ENCODE measurements around the gene NOC4L. TPM values are rescaled to one million over a fixed set of nuclear protein-coding genes. Genes with fewer than 3 reads are reported as not detected.
"Not testable (repeated sequence)": the region's sequence is repeated elsewhere in the genome, so short reads cannot be mapped to it uniquely, and the experiment has no call there.

Gene NOC4L
- total and polyA plus RNA-seq, 7 donors, result 7.9 to 36.7 (median 25.7) TPM

GRCh38 chr12:132131952-132132351, 12.3 kb upstream of the NOC4L start:
- intact Hi-C loops (cut with DNase I), result no loop called here
- Histone ChIP-seq H3K27me3 (ENCODE audit: insufficient read depth in 3 of 3, low read length in 2 of 3) (no peaks in the 10 kb centered on the region), H3K36me3 (ENCODE audit: insufficient read depth in 1 of 2, low read depth in 1 of 2) (peaks cover 0 to 19% of the 10 kb centered on the region in 2 donors), H3K27ac (no peak overlapping the region), H3K4me3 (no peak overlapping the region), H3K4me1 (no peaks in the 10 kb centered on the region), H3K9me3 (peaks cover 12% of the 10 kb centered on the region)
- DNase-seq, result peak in 1 of 2 donors; percentile 21
- WGBS, 3 donors, result 88 to 90% (median 88%) methylated on average over 14 of the region's 14 CpGs
- no peak for ATAC-seq
- TF ChIP-seq, protein P1, sequence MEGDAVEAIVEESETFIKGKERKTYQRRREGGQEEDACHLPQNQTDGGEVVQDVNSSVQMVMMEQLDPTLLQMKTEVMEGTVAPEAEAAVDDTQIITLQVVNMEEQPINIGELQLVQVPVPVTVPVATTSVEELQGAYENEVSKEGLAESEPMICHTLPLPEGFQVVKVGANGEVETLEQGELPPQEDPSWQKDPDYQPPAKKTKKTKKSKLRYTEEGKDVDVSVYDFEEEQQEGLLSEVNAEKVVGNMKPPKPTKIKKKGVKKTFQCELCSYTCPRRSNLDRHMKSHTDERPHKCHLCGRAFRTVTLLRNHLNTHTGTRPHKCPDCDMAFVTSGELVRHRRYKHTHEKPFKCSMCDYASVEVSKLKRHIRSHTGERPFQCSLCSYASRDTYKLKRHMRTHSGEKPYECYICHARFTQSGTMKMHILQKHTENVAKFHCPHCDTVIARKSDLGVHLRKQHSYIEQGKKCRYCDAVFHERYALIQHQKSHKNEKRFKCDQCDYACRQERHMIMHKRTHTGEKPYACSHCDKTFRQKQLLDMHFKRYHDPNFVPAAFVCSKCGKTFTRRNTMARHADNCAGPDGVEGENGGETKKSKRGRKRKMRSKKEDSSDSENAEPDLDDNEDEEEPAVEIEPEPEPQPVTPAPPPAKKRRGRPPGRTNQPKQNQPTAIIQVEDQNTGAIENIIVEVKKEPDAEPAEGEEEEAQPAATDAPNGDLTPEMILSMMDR (IDR thresholded peaks at IDR 0.05), result no peak

DNA sequence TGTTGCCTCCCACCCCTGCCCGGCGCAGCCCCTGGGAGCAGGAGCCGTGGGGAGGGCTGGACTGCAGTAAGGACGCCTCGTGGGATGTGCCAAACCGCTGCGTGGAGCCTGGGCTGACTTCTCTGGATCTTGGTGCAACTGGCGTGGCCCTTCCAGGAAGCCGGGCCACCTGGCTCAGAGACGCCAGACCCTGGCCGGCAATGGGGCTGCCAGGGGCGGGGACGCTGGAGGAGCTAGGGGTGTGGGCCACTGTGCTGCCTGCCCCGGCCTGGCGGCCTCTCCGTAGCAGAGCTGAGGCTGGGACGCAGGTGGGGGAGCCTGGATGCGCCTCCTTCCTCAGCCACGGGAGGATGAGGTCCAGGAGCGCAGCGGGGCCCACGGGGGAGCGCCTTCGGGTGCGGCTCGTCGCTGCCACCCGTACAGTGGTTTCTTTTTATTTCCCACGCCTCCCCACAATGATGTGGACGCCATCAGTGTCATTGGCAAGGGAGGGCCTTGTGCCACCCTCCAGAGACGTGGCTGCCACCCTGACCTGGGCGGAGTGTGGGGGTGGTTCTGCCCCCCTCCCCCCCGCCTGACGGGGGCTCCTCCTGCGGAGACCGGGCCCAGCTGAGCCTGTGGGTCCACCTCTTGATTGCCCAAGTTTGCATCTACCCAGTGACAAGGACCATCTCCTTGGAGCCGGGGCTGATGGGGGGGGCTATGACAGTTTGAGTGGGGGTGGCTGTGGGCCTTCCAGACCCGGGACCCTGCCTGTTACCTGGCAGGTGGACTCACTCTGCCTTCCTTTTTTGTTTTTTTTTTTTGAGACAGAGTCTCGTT, 11.4 kb upstream of the NOC4L start:
- DNase-seq (peak in 1 of 2 donors; percentile 45), ATAC-seq (peak in 1 of 4 donors; percentile 22)
- Histone ChIP-seq H3K9me3 (peaks cover 9% of the 10 kb centered on the region), H3K27me3 (ENCODE audit: insufficient read depth in 3 of 3, low read length in 2 of 3) (no peaks in the 10 kb centered on the region), H3K4me3 (no peak overlapping the region), H3K36me3 (ENCODE audit: insufficient read depth in 1 of 2, low read depth in 1 of 2) (peaks cover 0 to 14% of the 10 kb centered on the region in 2 donors), H3K27ac (no peak overlapping the region), H3K4me1 (no peaks in the 10 kb centered on the region)
- 80 to 90% (median 86%) methylated on average over 26 to 39 of the region's 39 CpGs for WGBS, 3 donors
- TF ChIP-seq, protein P1 (IDR thresholded peaks at IDR 0.05), result no peak
- intact Hi-C loops (cut with DNase I), result no loop called here

DNA sequence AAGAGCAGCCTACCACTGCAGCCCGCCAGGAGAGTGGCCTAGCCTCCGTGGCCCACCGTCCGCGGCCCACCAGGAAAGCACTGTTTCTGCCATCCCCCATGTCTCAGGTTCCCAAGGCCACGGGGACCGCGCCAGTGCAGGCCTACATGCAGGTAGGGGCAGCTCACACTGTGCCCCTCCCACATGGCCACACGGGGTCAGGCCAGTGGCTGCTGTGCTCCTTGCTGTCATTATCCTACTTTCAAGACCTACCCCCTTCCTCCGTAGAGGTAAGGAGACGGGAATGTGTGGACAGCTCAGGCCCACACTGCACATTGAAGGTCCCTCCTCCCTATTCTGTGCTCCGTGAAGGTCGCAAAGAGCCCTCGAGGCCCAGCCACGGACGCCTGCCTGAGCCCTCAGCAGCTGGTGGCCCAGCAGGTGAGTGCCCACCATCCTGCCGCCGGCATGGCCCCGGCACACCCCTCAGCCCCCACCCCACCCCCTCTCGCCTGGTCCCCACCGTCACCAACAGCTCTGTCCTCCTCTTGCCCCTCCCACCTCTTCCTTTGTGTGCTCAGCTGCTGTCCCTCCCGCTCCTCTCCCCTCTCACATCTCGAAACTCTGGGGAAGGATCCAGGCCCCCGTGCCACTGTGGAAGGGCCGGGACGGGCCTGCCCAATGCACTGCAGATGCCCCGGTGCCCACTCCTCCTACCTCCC, 10.2 kb upstream of the NOC4L start:
- intact Hi-C loops (cut with DNase I), result no loop called here
- ATAC-seq (peak in 3 of 4 donors; percentile 19 to 25 (median 21)), DNase-seq (peak in 1 of 2 donors; percentile 42)
- H3K27me3 ChIP-seq (ENCODE audit: insufficient read depth in 3 of 3, low read length in 2 of 3), result no peaks in the 10 kb centered on the region
- H3K4me3 ChIP-seq, result no peak overlapping the region
- TF ChIP-seq, protein P1 (IDR thresholded peaks at IDR 0.05), result no peak
- no peaks in the 10 kb centered on the region for H3K4me1 ChIP-seq
- H3K36me3 ChIP-seq (ENCODE audit: insufficient read depth in 1 of 2, low read depth in 1 of 2), result peaks cover 0 to 16% of the 10 kb centered on the region in 2 donors
- H3K9me3 ChIP-seq, result no peaks in the 10 kb centered on the region
- 54 to 58% (median 57%) methylated on average over 26 to 27 of the region's 27 CpGs for WGBS, 3 donors
- H3K27ac ChIP-seq, result no peak overlapping the region

DNA sequence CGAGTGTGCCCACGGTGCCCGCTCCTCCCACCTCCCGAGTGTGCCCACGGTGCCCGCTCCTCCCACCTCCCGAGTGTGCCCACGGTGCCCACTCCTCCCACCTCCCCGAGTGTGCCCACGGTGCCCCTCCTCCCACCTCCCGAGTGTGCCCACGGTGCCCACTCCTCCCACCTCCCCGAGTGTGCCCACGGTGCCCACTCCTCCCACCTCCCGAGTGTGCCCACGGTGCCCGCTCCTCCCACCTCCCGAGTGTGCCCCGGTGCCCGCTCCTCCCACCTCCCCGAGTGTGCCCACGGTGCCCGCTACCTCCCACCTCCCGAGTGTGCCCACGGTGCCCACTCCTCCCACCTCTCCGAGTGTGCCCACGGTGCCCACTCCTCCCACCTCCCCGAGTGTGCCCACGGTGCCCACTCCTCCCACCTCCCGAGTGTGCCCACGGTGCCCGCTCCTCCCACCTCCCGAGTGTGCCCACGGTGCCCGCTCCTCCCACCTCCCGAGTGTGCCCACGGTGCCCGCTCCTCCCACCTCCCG, 9.5 kb upstream of the NOC4L start:
- H3K27me3 ChIP-seq (ENCODE audit: insufficient read depth in 3 of 3, low read length in 2 of 3); DNase-seq; H3K4me3 ChIP-seq; intact Hi-C loops (cut with DNase I); ATAC-seq; H3K27ac ChIP-seq; H3K4me1 ChIP-seq; H3K9me3 ChIP-seq: not testable (repeated sequence)
- WGBS, 3 donors, result 88 to 94% methylated on average over 15 to 28 of the region's 39 CpGs; no CpG with 5 or more reads in 1 of the 3 donors
- peaks cover 0 to 22% of the 10 kb centered on the region in 2 donors for H3K36me3 ChIP-seq (ENCODE audit: insufficient read depth in 1 of 2, low read depth in 1 of 2)

DNA sequence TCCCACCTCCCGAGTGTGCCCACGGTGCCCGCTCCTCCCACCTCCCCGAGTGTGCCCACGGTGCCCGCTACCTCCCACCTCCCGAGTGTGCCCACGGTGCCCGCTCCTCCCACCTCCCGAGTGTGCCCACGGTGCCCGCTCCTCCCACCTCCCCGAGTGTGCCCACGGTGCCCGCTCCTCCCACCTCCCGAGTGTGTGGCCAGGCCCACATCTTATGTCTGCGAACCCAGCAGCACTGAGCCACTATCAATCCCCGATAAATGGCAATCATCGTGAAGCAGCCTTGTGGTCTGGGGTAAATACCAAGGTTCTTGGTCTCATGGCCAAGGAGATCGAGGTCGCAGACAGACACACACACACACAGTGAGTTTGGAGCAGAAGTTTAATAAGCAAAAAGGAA, 8.0 kb upstream of the NOC4L start:
- DNase-seq; H3K27me3 ChIP-seq (ENCODE audit: insufficient read depth in 3 of 3, low read length in 2 of 3); H3K4me3 ChIP-seq; ATAC-seq; H3K4me1 ChIP-seq; H3K27ac ChIP-seq; intact Hi-C loops (cut with DNase I); H3K9me3 ChIP-seq: not testable (repeated sequence)
- 78 to 85% (median 81%) methylated on average over 9 to 21 of the region's 21 CpGs for WGBS, 3 donors
- peaks cover 0 to 37% of the 10 kb centered on the region in 2 donors for H3K36me3 ChIP-seq (ENCODE audit: insufficient read depth in 1 of 2, low read depth in 1 of 2)
